ENCODE results near the gene GALNS.

GALNS gene

DNA sequence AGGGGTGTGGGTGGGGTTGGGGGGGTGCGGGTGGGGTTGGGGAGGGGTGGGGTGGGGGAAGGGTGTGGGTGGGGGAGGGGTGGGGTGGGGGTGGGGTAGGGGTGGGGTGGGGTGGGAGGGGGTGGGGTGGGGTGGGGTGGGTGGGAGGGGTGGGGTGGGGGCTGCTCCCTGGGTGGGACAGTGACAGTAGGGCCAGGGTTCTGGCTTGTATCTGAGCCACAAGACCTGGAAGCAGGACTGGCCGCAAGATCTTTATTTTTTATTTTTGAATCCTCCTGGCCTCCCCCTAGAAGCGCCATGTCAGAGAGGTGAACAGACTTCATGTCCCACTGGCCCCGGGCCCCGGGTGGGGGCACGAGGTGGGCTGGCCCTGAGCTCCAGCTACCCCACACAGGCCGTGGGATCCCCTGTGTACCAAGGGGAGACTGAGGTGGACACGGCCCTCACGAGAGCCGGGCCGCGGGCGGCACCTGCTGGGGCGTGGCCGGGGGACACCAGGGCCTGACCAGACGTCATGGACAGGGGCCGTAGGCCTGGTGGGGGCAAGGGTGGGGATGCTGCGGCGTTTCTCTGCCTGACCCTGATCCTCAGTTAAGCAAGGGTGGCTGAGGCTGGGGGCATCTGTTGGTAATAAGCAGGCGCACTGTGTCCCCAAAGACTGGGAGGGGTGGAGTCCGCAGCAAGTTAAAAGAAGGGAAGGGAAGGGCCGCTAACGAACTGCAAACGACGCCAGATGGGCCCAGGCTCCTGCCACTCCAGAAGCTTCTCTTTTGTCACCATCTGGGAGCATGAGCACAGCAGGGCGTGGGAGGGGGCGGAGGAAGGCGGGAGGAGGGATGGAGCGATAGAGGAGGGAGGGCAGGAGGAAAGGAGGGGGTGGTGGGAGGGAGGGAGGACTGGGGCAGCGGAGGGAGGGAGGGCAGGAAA lies 32.0 kb upstream of the GALNS start:
- no peak for DNase-seq

GRCh38 chr16:88888057-88888456 lies 31.3 kb upstream of the GALNS start:
- no peak for DNase-seq

GRCh38 chr16:88886845-88887521 lies 30.2 kb upstream of the GALNS start:
- DNase-seq: no peak

DNA sequence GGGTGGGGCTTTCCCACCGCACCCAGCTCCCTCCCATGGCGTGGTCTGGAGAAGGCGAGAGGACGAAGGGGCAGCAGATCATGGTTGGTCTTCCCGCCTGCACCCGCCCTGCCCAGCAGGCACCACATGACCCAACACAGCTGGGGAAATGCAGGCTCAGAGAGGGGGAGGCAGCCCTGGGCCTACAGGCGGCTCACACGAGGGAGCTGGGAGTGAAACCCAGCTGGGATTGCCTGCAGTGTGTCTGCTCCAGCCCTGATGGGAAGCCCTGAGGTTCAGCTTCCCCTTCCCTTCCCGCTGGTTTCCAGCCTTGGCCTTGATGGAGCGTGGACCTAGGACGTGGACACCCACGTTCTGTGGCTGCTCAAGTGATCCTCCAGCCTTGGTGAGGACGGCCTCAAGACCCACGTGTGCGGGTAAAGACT lies 29.7 kb upstream of the GALNS start:
- no peak for DNase-seq

- no peak for DNase-seq
Measured at GRCh38 chr16:88885693-88886280, 29.0 kb upstream of the GALNS start.

DNA sequence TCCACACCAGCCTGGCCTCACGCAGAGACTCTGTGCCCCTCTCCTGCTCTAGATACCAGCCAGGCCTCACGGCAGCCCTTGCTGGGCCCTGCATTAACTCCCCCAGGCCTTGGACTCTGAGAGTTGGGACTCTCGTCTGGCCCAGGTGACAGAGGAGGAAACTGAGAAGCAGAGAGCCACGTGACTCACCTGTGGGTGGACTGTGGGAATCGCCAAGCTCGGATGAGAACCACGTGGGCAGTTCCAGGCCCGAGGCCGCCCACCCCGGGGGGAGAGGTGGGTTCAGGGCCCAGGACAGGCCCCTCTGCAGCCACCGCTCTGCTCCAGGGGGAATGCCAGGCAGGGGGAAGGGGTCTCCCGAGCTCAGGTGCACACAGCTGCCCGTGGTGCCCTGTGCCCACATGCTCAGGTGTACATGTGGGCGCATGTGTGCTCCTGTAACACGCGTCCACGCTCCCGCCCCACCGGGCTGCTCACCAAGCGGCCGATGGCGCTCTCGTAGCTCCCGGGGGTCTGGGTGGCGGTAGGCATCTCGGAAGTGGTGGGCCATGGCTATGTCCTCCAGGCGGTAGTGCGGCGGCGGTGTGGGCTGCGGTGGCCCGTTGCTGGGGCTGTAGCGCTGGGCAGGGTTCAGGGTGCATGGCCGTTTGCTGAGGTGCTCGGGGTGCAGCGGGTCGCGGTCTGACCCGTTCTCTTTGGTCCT lies 28.0 kb upstream of the GALNS start:
- DNase-seq: no peak

DNA sequence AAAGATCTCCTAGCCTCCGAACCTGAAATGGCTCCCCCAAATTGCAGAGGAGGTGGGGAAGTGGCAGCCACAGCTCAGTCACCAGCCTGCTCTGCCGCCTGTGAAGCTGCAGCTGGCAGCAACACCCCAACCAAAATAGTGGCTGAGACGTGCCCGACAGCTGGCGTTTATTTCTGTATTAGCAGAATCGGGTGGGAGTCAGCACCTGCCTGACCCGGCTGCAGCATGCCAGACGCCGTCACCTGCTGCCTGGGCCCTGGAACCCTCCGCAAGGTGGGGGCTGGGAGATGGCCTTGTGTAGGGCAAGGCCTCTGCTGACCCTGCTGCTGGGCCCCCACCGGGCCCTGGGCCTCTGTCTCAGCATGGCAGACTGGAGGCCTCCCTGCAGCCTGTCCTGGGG lies 27.2 kb upstream of the GALNS start:
- DNase-seq: no peak

DNA sequence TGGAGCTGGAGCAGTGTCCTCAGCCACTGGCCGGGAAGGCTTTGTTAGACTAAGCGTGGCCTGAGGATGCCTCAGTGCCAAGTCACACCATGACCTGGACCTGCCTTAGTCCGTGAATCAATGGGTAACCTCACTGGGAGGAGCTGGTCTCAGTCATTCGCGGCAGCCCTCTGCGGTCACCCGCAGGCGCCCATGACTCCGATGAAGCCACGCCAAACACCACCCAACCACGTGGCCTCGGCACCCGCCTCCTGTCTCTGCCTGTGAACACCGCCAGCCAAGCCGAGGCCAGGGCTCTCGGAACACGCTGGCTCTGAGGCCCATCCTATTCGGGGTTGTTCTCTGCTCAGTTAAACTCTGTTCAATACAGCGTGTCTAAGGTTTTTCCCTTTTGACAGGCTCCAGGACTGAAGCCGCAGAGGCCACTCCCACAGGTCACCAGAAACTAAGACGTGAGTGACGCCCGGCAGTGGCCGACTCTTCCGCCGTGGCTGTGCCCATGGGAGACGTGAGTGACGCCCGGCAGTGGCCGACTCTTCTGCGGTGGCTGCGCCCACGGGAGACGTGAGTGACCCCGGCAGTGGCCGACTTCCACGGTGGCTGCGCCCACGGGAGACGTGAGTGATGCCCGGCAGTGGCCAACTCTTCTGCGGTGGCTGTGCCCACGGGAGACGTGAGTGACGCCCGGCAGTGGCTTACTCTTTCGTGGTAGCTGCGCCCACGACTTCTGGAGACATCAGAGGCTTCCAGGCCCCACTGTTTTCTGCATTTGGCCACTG lies 26.6 kb upstream of the GALNS start:
- DNase-seq: no peak

DNA sequence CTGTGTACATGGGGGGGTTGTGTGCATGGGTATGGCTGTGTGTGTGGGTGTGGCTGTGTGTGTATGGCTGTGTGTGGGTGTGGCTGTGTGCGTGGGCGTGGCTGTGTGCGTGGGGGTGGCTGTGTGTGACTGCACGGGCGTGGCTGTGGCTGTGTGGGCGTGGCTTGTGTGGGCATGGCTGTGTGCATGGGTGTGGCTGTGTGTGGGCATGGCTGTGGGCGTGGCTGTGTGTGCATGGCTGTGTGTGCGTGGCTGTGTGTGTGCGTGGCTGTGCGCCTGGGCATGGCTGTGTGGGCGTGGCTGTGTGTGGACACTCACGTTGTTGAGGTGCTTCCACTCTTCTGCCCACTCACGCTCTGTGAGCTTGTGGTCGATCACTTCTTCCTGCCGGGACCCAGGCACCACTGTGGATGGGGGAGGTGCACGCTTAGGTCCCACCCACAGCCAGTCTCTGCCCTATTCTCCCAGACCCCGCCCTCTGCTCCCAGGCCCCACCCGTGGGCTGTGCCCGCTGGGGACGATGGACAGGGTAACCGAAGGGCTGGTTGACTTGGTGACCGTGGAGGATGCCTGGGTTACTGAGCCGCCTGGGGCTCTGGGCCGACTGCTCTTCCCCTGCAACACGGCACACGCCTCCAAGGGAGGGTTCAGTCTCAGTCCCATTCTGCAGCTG lies 25.7 kb upstream of the GALNS start:
- DNase-seq: no peak

DNA sequence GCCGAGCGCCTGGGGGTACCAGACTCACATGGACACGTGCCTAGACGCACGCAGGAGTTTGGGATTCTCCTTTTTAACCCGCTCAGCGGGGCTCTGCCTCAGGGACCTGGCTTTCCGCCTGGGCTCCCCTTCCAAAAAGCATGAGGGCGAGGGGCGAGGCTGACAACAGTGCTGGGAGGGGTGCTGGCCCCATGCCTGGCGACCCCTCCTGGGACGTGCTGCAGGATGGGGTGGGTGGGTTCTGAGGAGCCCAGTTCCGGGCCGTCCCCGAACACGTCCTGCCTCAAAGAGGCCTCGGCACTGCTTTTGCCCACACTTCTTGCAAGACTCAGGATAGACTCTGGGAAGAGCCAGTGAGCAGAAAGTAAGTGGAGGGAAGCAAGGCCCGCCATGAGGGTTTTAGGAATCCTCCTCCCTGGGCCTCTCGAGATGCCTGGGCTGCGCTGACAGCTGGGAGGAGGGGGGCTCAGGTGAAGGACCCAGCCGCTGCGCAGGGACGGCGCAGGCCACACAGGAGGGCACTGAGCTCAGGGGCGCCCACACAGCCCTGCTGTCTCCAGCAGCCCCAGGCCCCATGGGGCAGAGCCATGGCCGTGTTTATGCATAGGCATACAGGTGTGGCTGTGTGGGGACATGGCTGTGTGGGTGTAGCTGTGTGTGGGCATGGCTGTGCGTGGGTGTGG lies 25.1 kb upstream of the GALNS start:
- DNase-seq: no peak

DNA sequence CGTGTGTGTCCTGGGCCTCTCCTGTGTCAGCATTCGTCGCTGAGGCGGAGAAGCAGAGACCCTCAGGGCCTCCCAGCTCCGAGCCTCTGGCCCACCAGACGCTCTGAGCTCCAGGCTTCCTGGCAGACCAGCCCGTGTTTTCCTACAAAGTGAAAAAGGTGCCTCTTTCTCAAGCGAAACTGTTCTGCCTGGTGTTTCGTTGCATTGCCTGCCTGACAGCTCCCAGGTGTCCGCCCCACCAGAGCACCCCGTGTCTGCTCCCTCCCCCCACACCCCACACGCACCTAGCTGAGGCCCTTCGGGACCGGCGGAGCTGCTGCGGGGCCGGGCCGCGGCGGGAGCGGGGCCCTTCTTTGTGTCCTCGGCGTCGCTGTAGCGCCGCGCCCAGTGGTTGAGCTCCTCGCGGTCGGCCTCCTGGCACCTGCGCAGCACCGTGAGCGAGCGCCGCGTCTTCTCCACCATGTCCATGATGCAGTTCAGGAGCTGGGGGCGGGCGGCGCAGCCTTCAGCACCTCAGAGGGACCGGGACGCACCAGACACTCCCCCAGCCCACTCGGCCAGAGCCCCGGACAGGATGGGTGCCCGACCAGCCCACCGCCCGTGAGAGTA lies 24.4 kb upstream of the GALNS start:
- DNase-seq: no peak

DNA sequence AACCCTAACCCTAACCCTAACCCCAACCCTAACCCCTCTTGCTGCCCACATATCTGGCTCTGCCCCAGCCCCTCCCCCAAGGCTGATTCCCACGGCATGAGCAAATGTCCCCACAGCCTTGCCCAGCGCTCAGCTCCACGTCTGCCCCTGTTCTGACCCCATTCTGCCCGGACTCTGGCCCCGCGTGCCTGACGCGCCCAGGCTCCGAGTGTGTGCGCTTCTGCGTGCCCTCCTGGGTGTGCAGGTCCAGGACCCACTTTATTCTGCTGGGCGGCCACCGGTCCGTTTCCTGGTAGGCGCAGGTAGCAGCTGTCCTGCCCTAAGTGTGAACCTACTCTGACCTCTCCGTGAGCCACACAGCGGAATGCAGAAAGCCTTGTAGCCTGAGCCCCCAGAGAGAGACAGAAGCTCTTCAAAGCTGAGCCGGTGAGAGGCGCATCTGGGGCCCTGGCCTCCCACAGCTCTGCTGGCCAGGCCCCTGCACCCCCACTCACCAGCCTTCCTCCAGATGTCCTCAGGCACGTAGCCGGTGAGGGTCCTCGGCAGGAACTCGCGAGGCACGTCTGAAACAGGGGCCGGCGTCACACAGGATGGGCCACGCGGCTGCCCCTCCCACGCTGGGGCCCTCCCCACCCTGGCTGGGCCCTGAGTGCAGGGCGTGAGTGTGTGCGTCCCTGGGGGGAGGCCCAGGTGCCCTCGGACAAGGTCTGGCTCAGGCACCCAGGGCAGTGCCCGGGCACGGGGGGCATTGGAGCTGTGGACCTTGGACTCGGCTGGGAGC lies 23.7 kb upstream of the GALNS start:
- DNase-seq: no peak

DNA sequence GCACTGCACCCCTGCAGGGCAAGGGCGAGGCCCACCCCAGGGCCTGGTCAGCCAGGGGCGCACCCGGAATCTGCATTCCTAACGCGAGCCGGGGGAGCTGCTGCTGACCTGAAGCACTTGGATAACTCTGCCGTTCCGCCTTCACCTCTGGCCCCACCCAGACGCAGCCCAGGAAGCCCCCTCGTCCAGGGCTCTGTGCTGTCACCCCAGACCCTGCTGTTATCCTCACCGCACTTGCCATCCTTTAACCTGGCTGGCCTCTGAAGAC lies 23.0 kb upstream of the GALNS start:
- DNase-seq: no peak

DNA sequence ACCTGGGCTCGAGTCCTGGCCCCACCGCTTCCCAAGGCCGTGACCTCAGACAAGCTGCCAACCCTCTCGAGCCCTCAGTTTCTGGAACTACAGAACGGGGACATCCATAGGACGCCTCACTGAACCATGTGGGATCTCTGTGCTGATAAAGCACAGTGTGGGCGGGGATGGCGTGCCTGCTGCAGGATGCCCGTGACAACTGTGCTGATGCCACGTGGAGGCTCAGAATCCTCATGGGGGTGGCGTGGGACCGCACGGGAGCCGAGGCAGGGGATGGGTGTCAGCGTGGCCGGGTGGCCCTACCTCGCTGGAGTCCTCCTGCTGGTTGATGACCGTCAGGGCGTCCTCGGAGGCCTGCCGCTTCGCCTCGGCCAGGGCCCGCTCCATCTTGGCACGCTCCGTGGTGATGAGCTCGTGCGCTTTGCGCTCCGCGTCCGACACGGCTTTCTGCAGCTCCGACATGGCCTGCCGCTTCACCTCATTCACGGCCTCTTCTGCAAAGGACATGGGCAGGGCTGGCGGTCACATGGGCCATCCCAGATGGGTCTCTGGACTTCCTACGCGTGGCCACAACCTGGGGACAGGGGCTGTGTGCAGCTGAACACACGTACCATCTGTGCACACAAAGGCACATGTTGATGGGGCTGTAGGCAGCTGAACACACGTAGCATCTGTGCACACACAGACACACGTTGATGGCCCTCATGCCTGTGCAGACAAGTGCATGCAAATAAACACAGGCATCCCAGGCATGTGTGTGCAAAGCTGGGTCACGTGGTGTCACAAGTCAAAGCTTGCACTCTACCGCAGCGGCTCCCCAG lies 22.4 kb upstream of the GALNS start:
- no peak for DNase-seq

- no peak for DNase-seq
Measured at GRCh38 chr16:88878356-88878755, 21.6 kb upstream of the GALNS start.

GRCh38 chr16:88877564-88878289 lies 21.0 kb upstream of the GALNS start:
- DNase-seq: no peak

DNA sequence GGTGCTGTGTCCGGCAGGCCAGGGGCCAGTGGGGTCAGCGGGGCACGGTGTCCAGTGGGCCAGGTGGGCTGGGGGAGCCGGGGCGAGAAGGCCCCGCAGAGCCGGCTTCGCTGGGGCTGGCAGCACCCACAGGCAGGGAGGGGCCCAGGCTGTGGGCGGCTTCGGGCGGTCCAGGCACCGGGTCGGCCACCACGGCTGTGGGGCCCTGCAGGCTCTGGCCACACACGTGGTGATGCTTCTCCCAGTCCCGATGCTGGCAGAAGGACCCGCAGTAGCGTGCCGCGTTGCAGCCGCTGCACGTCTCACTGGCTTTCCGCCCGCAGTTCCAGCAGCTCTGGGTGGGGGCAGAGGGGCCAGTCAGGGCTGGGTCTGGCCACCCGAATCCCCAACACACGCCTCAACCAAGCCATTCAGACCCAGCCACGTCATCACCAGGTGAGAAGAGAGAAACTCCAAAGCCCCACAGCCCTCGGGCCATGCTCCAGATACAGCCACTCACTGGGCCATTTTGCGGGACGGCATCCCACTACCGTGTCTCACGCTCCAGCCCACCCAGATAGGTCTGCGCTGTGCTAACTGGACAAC lies 20.3 kb upstream of the GALNS start:
- DNase-seq: no peak

- DNase-seq: no peak
Measured at GRCh38 chr16:88875703-88876234, 19.0 kb upstream of the GALNS start.

Data from activated naive CD4-positive, alpha-beta T cell (primary cell).